Heart left ventricle (tissue), 16 donors: ENCODE data around the gene PRG2. TPM values are rescaled to one million over a fixed set of nuclear protein-coding genes. Genes with fewer than 3 reads are reported as not detected.

Experiments used
- ATAC-seq, 4 donors: fragments of 200-7000 bp; cut with Tn5 transposase; one replicate each; pipeline ENCODE4 v1.9.1; 2020 to 2022; ENCODE audit warnings: moderate library complexity in 4 of 4, mild to moderate bottlenecking in 3 of 4, moderate number of reproducible peaks in 1 of 4
- DNase-seq, 5 donors: peaks; one replicate each; pipeline ENCODE4 v3.0.0-alpha.2; 2020
- H3K27ac ChIP-seq, 12 donors: fragments of 200-600 bp; sonication (generic) in 4 of 12; one replicate each; pipeline versions ENCODE4 v1.5.0 to v1.8.0; 2016 to 2022; ENCODE audit warnings: mild to moderate bottlenecking in 2 of 12
- H3K27me3 ChIP-seq, 9 donors: fragments of 200-600 bp; sonication (generic) in 2 of 9; one replicate each; pipeline versions ENCODE4 v1.5.1 to v1.8.0; 2016 to 2022; ENCODE audit warnings: mild to moderate bottlenecking in 3 of 9
- H3K36me3 ChIP-seq, 9 donors: fragments of 200-600 bp; sonication (generic) in 2 of 9; one replicate each; pipeline versions ENCODE4 v1.5.0 to v1.8.0; 2018 to 2022; ENCODE audit warnings: mild to moderate bottlenecking in 2 of 9
- H3K4me1 ChIP-seq, 12 donors: fragments of 200-600 bp; sonication (generic) in 4 of 12; one replicate each; pipeline versions ENCODE4 v1.5.0 to v1.8.0; 2016 to 2022; ENCODE audit warnings: mild to moderate bottlenecking in 3 of 12
- H3K4me3 ChIP-seq, 12 donors: fragments of 200-600 bp; sonication (generic) in 4 of 12; one replicate each; pipeline versions ENCODE4 v1.5.0 to v1.8.0; 2017 to 2022; ENCODE audit warnings: mild to moderate bottlenecking in 9 of 12, moderate library complexity in 4 of 12
- H3K9me3 ChIP-seq, 12 donors: fragments of 200-600 bp; sonication (generic) in 4 of 12; one replicate each; pipeline versions ENCODE4 v1.5.0 to v1.8.0; 2016 to 2022; ENCODE audit warnings: mild to moderate bottlenecking in 1 of 12
- CTCF ChIP-seq, 12 donors: fragments of 200-600 bp; sonication (generic) in 4 of 12; IDR thresholded peaks; one replicate each; pipeline versions ENCODE4 v1.5.0 to v1.8.0; 2018 to 2022; ENCODE audit warnings: antibody characterized with exemption in 12 of 12, mild to moderate bottlenecking in 5 of 12
- POLR2A ChIP-seq, 2 donors: fragments of 450-650 bp; IDR thresholded peaks; one replicate each; pipeline ENCODE4 v1.6.1; 2017; ENCODE audit warnings: antibody characterized with exemption in 2 of 2, mild to moderate bottlenecking in 2 of 2, moderate library complexity in 2 of 2
- WGBS, 4 donors: extraction: QIAGEN DNeasy Blood & Tissue Kit in 2 of 4; methylation state at CpG; one replicate each; pipeline versions ENCODE4 v1.1.5 to v1.1.7; 2013 to 2018; 5-methylcytosine and 5-hydroxymethylcytosine counted together
- intact Hi-C, 10 donors: fragments of 100-400 bp; cut with DNase I; formaldehyde crosslinking; loops; one replicate each; pipeline versions ENCODE4 v1.11.1 to v1.14.2; 2022
- polyA plus RNA-seq, 2 donors: library from polyadenylated mRNA; stranded (reverse); fragments of 200-250 nt; gene quantifications; one replicate each; pipeline ENCODE4 v1.2.3, GENCODE V29; 2013
- total RNA-seq, 9 donors: library from RNA; depleted of rRNA in 2 of 9; stranded (reverse); fragments of >200 nt in 2 of 9; fragmentation: NEBNext Ultra II Directional in 3 of 9; extraction: Animal tissue kit (Norgen Biotek cat#: 25700) in 3 of 9; gene quantifications; one replicate each; pipeline versions ENCODE4 v1.1.0 to v1.2.4, GENCODE V29; 2016 to 2023
- donor health status: ischemic (EF 13 %, LVEDD 7.1; RV severe dilation, severe dysfunction).
- donor health status: healthy with polysubstance abuse.
- donor health status: DM: no; HTN: yes; CAD: no.
- donor health status: DM: no; HTN: no; CAD: no.
- donor health status: ischemic (EF 25% LVEDD 6.9; RV normal size, moderate dysfunction).
- donor health status: ischemic (EF 25% LVEDD 5.7; RV mildly dilated, moderate dysfunction).
- donor health status: healthy.
- donor health status: DM: yes; HTN: yes; CAD: no.
- donor health status: ischemic (EF 35%, LVEDD 5.7; RV mildly dilated, moderate dysfunction).
- donor health status: nonischemic (EF 11% LVEDD 7.7; RV severe dilation, severe dysfunction).
- donor health status: DM: yes; HTN: yes; CAD: no.
- donor health status: PGD.
- donor health status: ischemic (EF 29% LVEDD 5.4; RV normal size, mild dysfunction).
- donor health status: nonischemic (EF 23%, LVEDD 6.1; RV moderate dilation, normal function).

PRG2 gene
- total and polyA plus RNA-seq, 11 donors = 0.04 to 0.27 (median 0.20) TPM; not detected in 6

GRCh38 chr11:57434640-57435546 is 44.4 kb upstream of the PRG2 start:
- Histone ChIP-seq H3K36me3 (no peaks in the 10 kb centered on the region), H3K9me3 (no peaks in the 10 kb centered on the region), H3K4me3 (no peak overlapping the region), H3K4me1 (peaks cover 0 to 51% (median 2%) of the 10 kb centered on the region in 12 donors), H3K27me3 (no peaks in the 10 kb centered on the region), H3K27ac (peak overlapping the region in 1 of 12 donors; percentile 11)
- ATAC-seq (peak in 2 of 4 donors; percentile 68 to 79), DNase-seq (no peak)
- TF ChIP-seq POLR2A (IDR thresholded peaks at IDR 0.05) (no peak), CTCF (IDR thresholded peaks at IDR 0.05) (no peak)
- intact Hi-C loops = no loop called here
- WGBS, 4 donors = 81 to 84% (median 82%) methylated on average over 15 of the region's 15 CpGs

GRCh38 chr11:57432714-57433163 is 42.3 kb upstream of the PRG2 start:
- Histone ChIP-seq H3K27ac (peak overlapping the region in 1 of 12 donors; percentile 70), H3K27me3 (no peaks in the 10 kb centered on the region), H3K4me3 (no peak overlapping the region), H3K4me1 (peaks cover 0 to 58% (median 11%) of the 10 kb centered on the region in 12 donors), H3K9me3 (no peaks in the 10 kb centered on the region), H3K36me3 (no peaks in the 10 kb centered on the region)
- TF ChIP-seq POLR2A (IDR thresholded peaks at IDR 0.05) = no peak
- 70 to 93% (median 80%) methylated on average over 7 of the region's 7 CpGs for WGBS, 4 donors
- DNase-seq (peak in 1 of 5 donors; percentile 44), ATAC-seq (no peak)
- intact Hi-C loops = no loop called here

DNA sequence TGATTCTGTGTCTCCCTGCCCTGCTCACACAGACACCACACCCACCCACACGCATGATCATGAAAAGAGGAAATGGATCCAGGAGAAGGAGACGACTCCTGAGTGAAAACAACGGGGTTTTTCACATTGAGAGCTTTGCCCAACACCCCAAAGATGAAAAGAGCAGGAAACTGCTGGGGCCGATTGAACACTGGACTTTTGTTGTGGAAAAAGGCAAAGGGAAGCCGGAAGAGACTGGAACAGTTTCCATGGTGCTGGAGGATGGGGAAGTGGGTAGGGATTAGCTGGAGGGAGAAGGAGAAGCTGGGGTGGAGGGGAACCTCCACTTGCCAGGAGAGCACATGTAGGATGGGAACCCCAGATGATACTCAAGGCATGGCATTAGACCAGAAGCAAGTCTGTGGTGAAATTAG is 41.7 kb upstream of the PRG2 start:
- H3K4me3 ChIP-seq = no peak overlapping the region
- no peak for TF ChIP-seq CTCF (IDR thresholded peaks at IDR 0.05)
- no peak for TF ChIP-seq POLR2A (IDR thresholded peaks at IDR 0.05)
- ATAC-seq = no peak
- H3K9me3 ChIP-seq = no peaks in the 10 kb centered on the region
- DNase-seq = peak in 1 of 5 donors; percentile 12
- WGBS, 4 donors = 62 to 81% (median 67%) methylated on average over 5 of the region's 5 CpGs
- no peaks in the 10 kb centered on the region for H3K36me3 ChIP-seq
- peak overlapping the region in 1 of 12 donors; percentile 70 for H3K27ac ChIP-seq
- peaks cover 0 to 64% (median 16%) of the 10 kb centered on the region in 12 donors for H3K4me1 ChIP-seq
- H3K27me3 ChIP-seq = no peaks in the 10 kb centered on the region
- intact Hi-C loops = no loop called here

- ATAC-seq = no peak
- Histone ChIP-seq H3K27me3 (no peaks in the 10 kb centered on the region), H3K4me1 (peaks cover under 1 to 76% (median 28%) of the 10 kb centered on the region in 12 donors), H3K9me3 (no peaks in the 10 kb centered on the region), H3K27ac (no peak overlapping the region), H3K4me3 (no peak overlapping the region), H3K36me3 (no peaks in the 10 kb centered on the region)
- TF ChIP-seq CTCF (IDR thresholded peaks at IDR 0.05) (no peak), POLR2A (IDR thresholded peaks at IDR 0.05) (no peak)
- no peak for DNase-seq
- 73 to 98% (median 92%) methylated on average over 1 of the region's 1 CpG for WGBS, 4 donors
- intact Hi-C loops = no loop called here
Observed at GRCh38 chr11:57430952-57431351, 40.5 kb upstream of the PRG2 start.
